ENCODE measurements around the gene TMEM30A. TPM values are rescaled to one million over a fixed set of nuclear protein-coding genes. Genes with fewer than 3 reads are reported as not detected.

Gene TMEM30A
- total and polyA plus RNA-seq, 2 of the 13 experiments (the other 11 are each of a cell fraction or from before 2014, with no cell fraction given): 17.6 to 54.4 TPM

DNA sequence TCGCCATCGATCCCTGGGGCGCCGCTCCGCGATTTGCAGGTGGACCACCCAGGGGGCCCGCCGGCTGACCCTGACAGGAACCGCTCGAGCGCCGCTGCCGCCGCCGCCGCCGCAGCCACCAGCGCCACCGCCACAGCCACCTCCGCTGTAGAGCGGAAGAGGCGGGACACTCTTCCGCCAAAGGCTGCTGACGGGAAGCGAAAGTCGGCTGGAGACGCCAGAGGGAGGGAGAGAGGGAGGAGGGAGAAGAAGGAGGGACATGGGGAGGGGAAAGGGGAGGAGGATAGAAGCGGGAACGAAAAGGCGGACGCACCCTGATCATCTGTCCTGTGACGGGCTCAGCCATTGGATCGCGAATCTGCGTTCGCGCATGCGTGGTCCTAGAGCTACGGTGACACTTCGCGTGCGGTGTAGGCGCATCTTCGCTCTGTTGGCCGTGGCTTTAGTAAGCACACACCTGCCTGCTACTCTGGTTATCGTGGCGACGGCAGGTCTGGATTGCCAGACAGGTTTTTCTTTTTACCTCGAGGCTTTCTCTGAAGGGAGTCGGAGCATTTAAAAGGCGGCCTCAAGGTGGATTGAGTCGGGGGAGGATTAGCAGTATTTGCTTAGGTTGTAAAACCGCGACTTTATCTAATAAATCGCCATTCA lies at the start of gene TMEM30A (continued):
- TF ChIP-seq, protein P1, sequence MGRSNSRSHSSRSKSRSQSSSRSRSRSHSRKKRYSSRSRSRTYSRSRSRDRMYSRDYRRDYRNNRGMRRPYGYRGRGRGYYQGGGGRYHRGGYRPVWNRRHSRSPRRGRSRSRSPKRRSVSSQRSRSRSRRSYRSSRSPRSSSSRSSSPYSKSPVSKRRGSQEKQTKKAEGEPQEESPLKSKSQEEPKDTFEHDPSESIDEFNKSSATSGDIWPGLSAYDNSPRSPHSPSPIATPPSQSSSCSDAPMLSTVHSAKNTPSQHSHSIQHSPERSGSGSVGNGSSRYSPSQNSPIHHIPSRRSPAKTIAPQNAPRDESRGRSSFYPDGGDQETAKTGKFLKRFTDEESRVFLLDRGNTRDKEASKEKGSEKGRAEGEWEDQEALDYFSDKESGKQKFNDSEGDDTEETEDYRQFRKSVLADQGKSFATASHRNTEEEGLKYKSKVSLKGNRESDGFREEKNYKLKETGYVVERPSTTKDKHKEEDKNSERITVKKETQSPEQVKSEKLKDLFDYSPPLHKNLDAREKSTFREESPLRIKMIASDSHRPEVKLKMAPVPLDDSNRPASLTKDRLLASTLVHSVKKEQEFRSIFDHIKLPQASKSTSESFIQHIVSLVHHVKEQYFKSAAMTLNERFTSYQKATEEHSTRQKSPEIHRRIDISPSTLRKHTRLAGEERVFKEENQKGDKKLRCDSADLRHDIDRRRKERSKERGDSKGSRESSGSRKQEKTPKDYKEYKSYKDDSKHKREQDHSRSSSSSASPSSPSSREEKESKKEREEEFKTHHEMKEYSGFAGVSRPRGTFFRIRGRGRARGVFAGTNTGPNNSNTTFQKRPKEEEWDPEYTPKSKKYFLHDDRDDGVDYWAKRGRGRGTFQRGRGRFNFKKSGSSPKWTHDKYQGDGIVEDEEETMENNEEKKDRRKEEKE (IDR thresholded peaks at IDR 0.05): no peak
- TF ChIP-seq CBX1 (IDR thresholded peaks at IDR 0.05; ENCODE audit: low read depth): no peak
- TF ChIP-seq PCBP2 (optimal IDR thresholded peaks at IDR 0.05; ENCODE audit: low read depth, low read length, poor library complexity, severe bottlenecking): no peak
- no peak for TF ChIP-seq REL (CRISPR knock-in tag; conservative IDR thresholded peaks at IDR 0.05)
- no peak for TF ChIP-seq ZNF207 (IDR thresholded peaks at IDR 0.05; ENCODE audit: borderline replicate concordance)
- TF ChIP-seq HOXA5 (CRISPR knock-in tag; IDR thresholded peaks at IDR 0.05): peak; percentile 60; the same call in 1 of the 2 replicates
- TF ChIP-seq, protein P2, sequence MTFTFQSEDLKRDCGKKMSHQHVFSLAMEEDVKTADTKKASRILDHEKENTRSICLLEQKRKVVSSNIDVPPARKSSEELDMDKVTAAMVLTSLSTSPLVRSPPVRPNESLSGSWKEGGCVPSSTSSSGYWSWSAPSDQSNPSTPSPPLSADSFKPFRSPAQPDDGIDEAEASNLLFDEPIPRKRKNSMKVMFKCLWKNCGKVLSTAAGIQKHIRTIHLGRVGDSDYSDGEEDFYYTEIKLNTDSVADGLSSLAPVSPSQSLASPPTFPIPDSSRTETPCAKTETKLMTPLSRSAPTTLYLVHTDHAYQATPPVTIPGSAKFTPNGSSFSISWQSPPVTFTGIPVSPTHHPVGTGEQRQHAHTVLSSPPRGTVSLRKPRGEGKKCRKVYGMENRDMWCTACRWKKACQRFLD (CRISPR knock-in tag; IDR thresholded peaks at IDR 0.05; ENCODE audit: borderline replicate concordance): peak; percentile 59; the same call in 1 of the 2 replicates
- peak; percentile 97 for TF ChIP-seq KMT2A (CRISPR knock-in tag; IDR thresholded peaks at IDR 0.05)
- TF ChIP-seq, protein P3, sequence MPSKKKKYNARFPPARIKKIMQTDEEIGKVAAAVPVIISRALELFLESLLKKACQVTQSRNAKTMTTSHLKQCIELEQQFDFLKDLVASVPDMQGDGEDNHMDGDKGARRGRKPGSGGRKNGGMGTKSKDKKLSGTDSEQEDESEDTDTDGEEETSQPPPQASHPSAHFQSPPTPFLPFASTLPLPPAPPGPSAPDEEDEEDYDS (CRISPR knock-in tag; IDR thresholded peaks at IDR 0.05): peak; percentile 80
- no peak for TF ChIP-seq POLR2AphosphoS2 (IDR thresholded peaks at IDR 0.05; ENCODE audit: low read depth, low read length)
- TF ChIP-seq FOSL2 (CRISPR knock-in tag; IDR thresholded peaks at IDR 0.05): peak; percentile 20; the same call in 1 of the 2 replicates
- no peak for TF ChIP-seq IRX3 (CRISPR knock-in tag; IDR thresholded peaks at IDR 0.05; ENCODE audit: borderline replicate concordance, low read depth)
- 0 out of 2 replicates have a peak, but pooled peaks have one; percentile 43 for TF ChIP-seq ZBTB37 (CRISPR knock-in tag; IDR thresholded peaks at IDR 0.05)
- no peak for TF ChIP-seq SYNCRIP (IDR thresholded peaks at IDR 0.05; ENCODE audit: insufficient read depth, low read depth, low read length)
- no peak for TF ChIP-seq HIVEP1 (CRISPR knock-in tag; IDR thresholded peaks at IDR 0.05)
- TF ChIP-seq ZNF451 (CRISPR knock-in tag; IDR thresholded peaks at IDR 0.05): no peak
- TF ChIP-seq GPBP1L1 (CRISPR knock-in tag; IDR thresholded peaks at IDR 0.05): no peak
- TF ChIP-seq ZNF275 (CRISPR knock-in tag; IDR thresholded peaks at IDR 0.05; ENCODE audit: borderline replicate concordance): no peak; the same call in 1 of the 2 replicates
- peak; percentile 74; the same call in 1 of the 2 replicates for TF ChIP-seq ZNF761 (CRISPR knock-in tag; conservative IDR thresholded peaks at IDR 0.05)
- TF ChIP-seq NKX3-1 (CRISPR knock-in tag; IDR thresholded peaks at IDR 0.05): no peak

All from HepG2 (cell line).